PC-3 (cell line): ENCODE measurements around the gene CTCFL. TPM values are rescaled to one million over a fixed set of nuclear protein-coding genes. Genes with fewer than 3 reads are reported as not detected.

Experiments used
- ATAC-seq: fragments of 200-7000 bp; cut with Tn5 transposase; 2 replicates; pipeline ENCODE4 v1.9.1; 2020; ENCODE audit warnings: mild to moderate bottlenecking, moderate library complexity
- BruUV-seq: library from RNA; stranded (reverse); fragments of 400-500 nt; replicated peaks from 2 replicates; lab custom pipeline; 2021; lab: Mats Ljungman, UMichigan
- CTCF ChIA-PET: fragments of 300-600 bp; sonication (Branson Sonifier 250); formaldehyde crosslinking; loops from one replicate; lab custom pipeline; 2022; ENCODE audit warnings: antibody characterized with exemption; lab: Charles Lee
- POLR2A ChIA-PET: fragments of 300-600 bp; sonication (Branson Sonifier 250); formaldehyde crosslinking; loops from one replicate; lab custom pipeline; 2022; ENCODE audit warnings: antibody characterized with exemption; ENCODE audit not compliant: unreplicated experiment; lab: Charles Lee
- DNase-seq: peaks from one replicate; pipeline ENCODE4 v3.0.0-alpha.2; 2015
- H2AFZ ChIP-seq: fragments of 300-600 bp; sonication (generic); 2 replicates; pipeline ENCODE4 v1.6.0; 2016; ENCODE audit warnings: antibody characterized with exemption, low read length
- H3F3A ChIP-seq: fragments of 300-600 bp; sonication (generic); one replicate; pipeline ENCODE4 v1.6.0; 2017; ENCODE audit warnings: antibody characterized with exemption, low read length, control low read depth, mild to moderate bottlenecking; ENCODE audit not compliant: unreplicated experiment
- H3K27ac ChIP-seq: fragments of 300-600 bp; sonication (generic); 2 replicates; pipeline ENCODE4 v1.5.1; 2016; ENCODE audit warnings: mild to moderate bottlenecking, low read length
- H3K27me3 ChIP-seq: fragments of 300-600 bp; sonication (generic); 2 replicates; pipeline ENCODE4 v1.6.1; 2016; ENCODE audit warnings: low read length, mixed read lengths
- H3K36me3 ChIP-seq: fragments of 300-600 bp; sonication (generic); 2 replicates; pipeline ENCODE4 v1.6.1; 2016; ENCODE audit warnings: low read depth, mixed run types, low read length, mixed read lengths
- H3K4me1 ChIP-seq: fragments of 300-600 bp; sonication (generic); 2 replicates; pipeline ENCODE4 v1.5.1; 2016; ENCODE audit warnings: low read length; ENCODE audit not compliant: insufficient read depth
- H3K4me2 ChIP-seq: fragments of 300-600 bp; sonication (generic); 2 replicates; pipeline ENCODE4 v1.6.0; 2016; ENCODE audit warnings: low read length
- H3K4me3 ChIP-seq: fragments of 300-600 bp; sonication (generic); 2 replicates; pipeline ENCODE4 v1.5.1; 2016; ENCODE audit warnings: mild to moderate bottlenecking, low read length, mixed read lengths
- H3K79me2 ChIP-seq: fragments of 300-600 bp; sonication (generic); 2 replicates; pipeline ENCODE4 v1.6.1; 2017; ENCODE audit warnings: low read length, mixed read lengths
- H3K9ac ChIP-seq: fragments of 300-600 bp; sonication (generic); 2 replicates; pipeline ENCODE4 v1.6.0; 2016; ENCODE audit warnings: mild to moderate bottlenecking, low read length
- H3K9me2 ChIP-seq: fragments of 300-600 bp; sonication (generic); replicated peaks from 2 replicates; pipeline ENCODE4 v1.6.1; 2016; ENCODE audit warnings: mixed run types, low read length, mixed read lengths
- H3K9me3 ChIP-seq: fragments of 300-600 bp; sonication (generic); 2 replicates; pipeline ENCODE4 v1.6.1; 2016; ENCODE audit warnings: low read length, mixed read lengths
- H4K20me1 ChIP-seq: fragments of 300-600 bp; sonication (generic); 2 replicates; pipeline ENCODE4 v1.6.1; 2016; ENCODE audit warnings: low read length, mixed read lengths
- EZH2 ChIP-seq: fragments of 300-600 bp; sonication (generic); IDR thresholded peaks from one replicate; pipeline ENCODE4 v1.6.1; 2017; ENCODE audit warnings: antibody characterized with exemption, mild to moderate bottlenecking, low read length; ENCODE audit not compliant: unreplicated experiment
- EZH2phosphoT487 ChIP-seq: fragments of 300-600 bp; sonication (generic); IDR thresholded peaks from 2 replicates; pipeline ENCODE4 v1.6.1; 2018; ENCODE audit warnings: mild to moderate bottlenecking, antibody characterized with exemption, low read length, borderline replicate concordance
- intact Hi-C: fragments of 100-400 bp; cut with micrococcal nuclease; formaldehyde crosslinking; loops from 2 replicates; pipeline ENCODE4 v1.9.0; 2023
- total RNA-seq: library from RNA; depleted of rRNA; stranded (reverse); fragments of >200 nt; gene quantifications from 2 replicates; pipeline ENCODE4 v1.2.3, GENCODE V29; 2014
- TF ChIP-seq, protein P1 (sequence below): fragments of 300-600 bp; sonication (generic); conservative IDR thresholded peaks from 2 replicates; pipeline ENCODE4 v1.5.1; 2017; ENCODE audit warnings: antibody characterized with exemption, low read depth, mild to moderate bottlenecking, low read length

The CTCFL gene
- total RNA-seq, 1 experiment from 2014 or later = not detected

- no TSS peak for BruUV-seq
- CTCF ChIA-PET = no interaction called here
- no peaks in the 10 kb centered on the region for H3K4me1 ChIP-seq
- no peaks in the 10 kb centered on the region for H4K20me1 ChIP-seq
- H3F3A ChIP-seq = no peaks in the 10 kb centered on the region
- H3K27me3 ChIP-seq = peaks cover 81% of the 10 kb centered on the region
- POLR2A ChIA-PET = no interaction called here
- no peak overlapping the region for H2AFZ ChIP-seq
- no peaks in the 10 kb centered on the region for H3K79me2 ChIP-seq
- no peak overlapping the region for H3K4me3 ChIP-seq
- H3K9me3 ChIP-seq = no peaks in the 10 kb centered on the region
- no peak for ATAC-seq
- no peaks in the 10 kb centered on the region for H3K36me3 ChIP-seq
- H3K27ac ChIP-seq = no peak overlapping the region
- no peak for DNase-seq
- H3K9me2 ChIP-seq = no peaks in the 10 kb centered on the region
- no peak overlapping the region for H3K9ac ChIP-seq
- H3K4me2 ChIP-seq = no peak overlapping the region
- intact Hi-C loops = no loop called here
- TF ChIP-seq EZH2 = no peak
- TF ChIP-seq, protein P1, sequence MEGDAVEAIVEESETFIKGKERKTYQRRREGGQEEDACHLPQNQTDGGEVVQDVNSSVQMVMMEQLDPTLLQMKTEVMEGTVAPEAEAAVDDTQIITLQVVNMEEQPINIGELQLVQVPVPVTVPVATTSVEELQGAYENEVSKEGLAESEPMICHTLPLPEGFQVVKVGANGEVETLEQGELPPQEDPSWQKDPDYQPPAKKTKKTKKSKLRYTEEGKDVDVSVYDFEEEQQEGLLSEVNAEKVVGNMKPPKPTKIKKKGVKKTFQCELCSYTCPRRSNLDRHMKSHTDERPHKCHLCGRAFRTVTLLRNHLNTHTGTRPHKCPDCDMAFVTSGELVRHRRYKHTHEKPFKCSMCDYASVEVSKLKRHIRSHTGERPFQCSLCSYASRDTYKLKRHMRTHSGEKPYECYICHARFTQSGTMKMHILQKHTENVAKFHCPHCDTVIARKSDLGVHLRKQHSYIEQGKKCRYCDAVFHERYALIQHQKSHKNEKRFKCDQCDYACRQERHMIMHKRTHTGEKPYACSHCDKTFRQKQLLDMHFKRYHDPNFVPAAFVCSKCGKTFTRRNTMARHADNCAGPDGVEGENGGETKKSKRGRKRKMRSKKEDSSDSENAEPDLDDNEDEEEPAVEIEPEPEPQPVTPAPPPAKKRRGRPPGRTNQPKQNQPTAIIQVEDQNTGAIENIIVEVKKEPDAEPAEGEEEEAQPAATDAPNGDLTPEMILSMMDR = no peak
- no peak for TF ChIP-seq EZH2phosphoT487
Observed at GRCh38 chr20:57556980-57557274, 32.0 kb upstream of the CTCFL start.

DNA sequence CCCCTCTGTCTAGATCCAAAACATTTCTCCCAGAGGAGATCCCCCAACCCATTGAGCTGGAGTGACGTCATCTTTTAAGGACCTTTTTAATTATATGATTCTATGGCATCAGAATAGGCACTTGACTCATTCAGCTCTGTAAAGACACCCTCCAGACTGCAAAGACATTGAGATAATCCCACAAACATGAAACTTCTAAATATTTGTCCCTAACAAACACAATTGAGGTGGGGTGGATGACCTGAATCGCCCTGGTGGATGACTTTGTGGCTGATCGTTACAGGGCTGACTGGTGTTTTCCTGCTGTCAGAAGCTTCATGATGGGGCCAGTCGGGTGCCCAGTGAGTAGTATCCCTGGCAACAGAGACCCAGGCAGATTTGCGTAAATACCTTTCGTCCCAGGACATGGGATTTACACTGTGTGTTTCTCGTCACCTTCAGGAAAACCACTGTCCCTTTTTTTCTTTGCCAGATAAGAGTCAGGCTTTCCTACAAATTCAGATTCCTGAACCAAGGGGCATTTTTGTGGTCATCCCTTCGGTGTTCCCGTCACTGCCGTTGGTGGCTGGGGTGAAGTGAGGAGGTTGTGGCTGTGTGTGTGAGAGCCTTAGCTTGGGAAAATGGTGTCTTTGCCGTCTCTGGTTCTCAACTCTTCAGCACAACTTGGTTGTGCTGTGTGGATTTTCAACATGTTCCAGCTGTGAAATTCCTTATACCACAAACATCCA is 30.7 kb upstream of the CTCFL start:
- Histone ChIP-seq H4K20me1 (no peaks in the 10 kb centered on the region), H3K9ac (no peak overlapping the region), H3K27me3 (peaks cover 68% of the 10 kb centered on the region), H3K9me2 (no peaks in the 10 kb centered on the region), H3K4me1 (no peaks in the 10 kb centered on the region), H3K9me3 (no peaks in the 10 kb centered on the region), H2AFZ (no peak overlapping the region), H3K79me2 (no peaks in the 10 kb centered on the region), H3F3A (no peaks in the 10 kb centered on the region), H3K4me2 (no peak overlapping the region), H3K36me3 (no peaks in the 10 kb centered on the region), H3K4me3 (no peak overlapping the region), H3K27ac (no peak overlapping the region)
- no TSS peak for BruUV-seq
- intact Hi-C loops = no loop called here
- POLR2A ChIA-PET = no interaction called here
- CTCF ChIA-PET = interaction anchor here (0.6 kb wide), 1 partner anchor 164 kb away, joined by 5 read pairs; the partner anchor contains the start of gene RBM38
- DNase-seq = no peak
- no peak for ATAC-seq
- no peak for TF ChIP-seq EZH2phosphoT487
- no peak for TF ChIP-seq EZH2
- TF ChIP-seq, protein P1 = no peak

- no peak overlapping the region for H3K9ac ChIP-seq
- H4K20me1 ChIP-seq = no peaks in the 10 kb centered on the region
- H3K36me3 ChIP-seq = no peaks in the 10 kb centered on the region
- H3K27me3 ChIP-seq = peaks cover 48% of the 10 kb centered on the region
- CTCF ChIA-PET = no interaction called here
- POLR2A ChIA-PET = no interaction called here
- H3K9me3 ChIP-seq = no peaks in the 10 kb centered on the region
- H3K27ac ChIP-seq = no peak overlapping the region
- no peak overlapping the region for H3K4me2 ChIP-seq
- H3K4me3 ChIP-seq = no peak overlapping the region
- ATAC-seq (no peak), DNase-seq (no peak)
- H3K79me2 ChIP-seq = no peaks in the 10 kb centered on the region
- H3F3A ChIP-seq = no peaks in the 10 kb centered on the region
- intact Hi-C loops = no loop called here
- H3K4me1 ChIP-seq = peaks cover under 1% of the 10 kb centered on the region; the same call in 1 of the 2 replicates
- H3K9me2 ChIP-seq = no peaks in the 10 kb centered on the region
- no TSS peak for BruUV-seq
- no peak overlapping the region for H2AFZ ChIP-seq
- no peak for TF ChIP-seq EZH2
- TF ChIP-seq, protein P1 = no peak
- no peak for TF ChIP-seq EZH2phosphoT487
Observed at GRCh38 chr20:57553376-57554018, 28.6 kb upstream of the CTCFL start.
